ENCODE results near the gene PAF1. TPM values are rescaled to one million over a fixed set of nuclear protein-coding genes. Genes with fewer than 3 reads are reported as not detected.

Gene PAF1
- total RNA-seq, 4 donors from 2014 or later: 21.8 to 65.6 (median 33.7) TPM

- TF ChIP-seq POLR2A (IDR thresholded peaks at IDR 0.05) (peak in 1 of 2 donors; percentile 45), CTCF (IDR thresholded peaks at IDR 0.05) (no peak)
- Histone ChIP-seq H3K4me1 (peaks cover 0 to 20% of the 10 kb centered on the region in 2 donors), H3K9me3 (no peaks in the 10 kb centered on the region), H3K27me3 (no peaks in the 10 kb centered on the region), H3K27ac (peak overlapping the region; percentile 98 to 99), H3K4me3 (peak overlapping the region; percentile 60 to 98), H3K36me3 (no peaks in the 10 kb centered on the region)
- DNase-seq: peak; percentile 71 to 82
- intact Hi-C loops (cut with DNase I; ENCODE audit: low total_unique reads): no loop called here
Measured at GRCh38 chr19:39413272-39413910, 22.5 kb upstream of the PAF1 start.

GRCh38 chr19:39412867-39413271, 22.0 kb upstream of the PAF1 start:
- peaks cover 0 to 20% of the 10 kb centered on the region in 2 donors for H3K4me1 ChIP-seq
- no peaks in the 10 kb centered on the region for H3K27me3 ChIP-seq
- H3K27ac ChIP-seq: peak overlapping the region; percentile 98 to 99
- DNase-seq: no peak
- H3K4me3 ChIP-seq: peak overlapping the region; percentile 60 to 98
- intact Hi-C loops (cut with DNase I; ENCODE audit: low total_unique reads): no loop called here
- H3K9me3 ChIP-seq: no peaks in the 10 kb centered on the region
- TF ChIP-seq POLR2A (IDR thresholded peaks at IDR 0.05): no peak
- no peak for TF ChIP-seq CTCF (IDR thresholded peaks at IDR 0.05)
- H3K36me3 ChIP-seq: no peaks in the 10 kb centered on the region

DNA sequence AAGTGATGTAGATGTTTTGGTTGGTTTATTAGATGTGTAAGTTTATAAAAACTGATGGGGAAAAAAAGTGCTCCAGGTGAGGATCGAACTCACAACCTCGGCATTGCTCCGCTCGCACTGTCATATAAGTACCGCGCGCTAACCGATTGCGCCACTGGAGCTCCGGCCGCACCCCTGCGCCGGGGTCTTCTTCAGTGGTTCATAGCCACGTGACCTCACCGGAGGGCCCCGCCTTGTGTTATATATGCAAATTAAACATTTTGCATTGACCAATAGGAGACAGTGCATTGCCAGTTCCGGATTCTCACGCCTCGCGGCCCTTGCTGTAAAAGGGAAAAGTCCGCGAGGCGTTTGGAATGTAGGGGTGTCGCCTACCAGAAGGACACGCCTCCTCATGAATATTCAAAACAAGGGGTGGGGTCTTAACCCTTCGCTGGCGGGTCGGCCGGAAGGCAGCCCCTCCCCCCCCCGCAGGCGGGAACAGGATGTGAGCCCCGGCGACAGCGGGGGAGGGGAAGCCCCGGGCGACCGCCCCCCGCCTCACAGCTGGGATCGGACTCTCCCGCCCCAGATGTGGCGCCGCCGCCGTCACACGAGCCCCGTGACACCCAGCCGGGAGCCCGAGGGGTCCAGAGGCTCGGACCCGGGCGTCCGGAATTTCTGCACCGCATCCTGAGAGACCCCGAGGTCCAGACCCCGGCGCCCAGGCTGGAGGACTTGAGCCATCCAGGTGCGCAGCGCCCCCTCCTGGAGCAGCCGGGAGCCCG, 21.4 kb upstream of the PAF1 start, which contains the start of gene PLEKHG2:
Gene PLEKHG2, plus strand, starts transcription at position 570 of the 767 bp plus-strand sequence. CDS start 1,418 bp downstream, outside the sequence.
- H3K27ac ChIP-seq: peak within 1 kb of the TSS; percentile 99 to 100
- H3K4me1 ChIP-seq: peaks cover 0 to 18% of the 10 kb centered on the region in 2 donors
- H3K9me3 ChIP-seq: no peaks in the 10 kb centered on the region
- intact Hi-C loops (cut with DNase I; ENCODE audit: low total_unique reads): no loop called here
- no peaks in the 10 kb centered on the region for H3K36me3 ChIP-seq
- peak; percentile 85 to 90 (median 90) for TF ChIP-seq CTCF (IDR thresholded peaks at IDR 0.05)
- TF ChIP-seq POLR2A (IDR thresholded peaks at IDR 0.05): peak; percentile 29 to 58
- peak; percentile 98 to 99 for DNase-seq
- peak within 1 kb of the TSS; percentile 83 to 98 for H3K4me3 ChIP-seq
- no peaks in the 10 kb centered on the region for H3K27me3 ChIP-seq

- Histone ChIP-seq H3K36me3 (no peaks in the 10 kb centered on the region), H3K4me3 (peak overlapping the region; percentile 83 to 98), H3K27ac (peak overlapping the region; percentile 99 to 100), H3K9me3 (no peaks in the 10 kb centered on the region), H3K4me1 (peaks cover 0 to 17% of the 10 kb centered on the region in 2 donors), H3K27me3 (no peaks in the 10 kb centered on the region)
- peak; percentile 91 to 96 for DNase-seq
- TF ChIP-seq POLR2A (IDR thresholded peaks at IDR 0.05) (no peak), CTCF (IDR thresholded peaks at IDR 0.05) (peak; percentile 88 to 99 (median 96))
- intact Hi-C loops (cut with DNase I; ENCODE audit: low total_unique reads): no loop called here
Measured at GRCh38 chr19:39411832-39412099, 20.9 kb upstream of the PAF1 start.

Measured in uterus (tissue), 4 donors.